HG03097 (cell line): ENCODE data around the gene DPYSL5.
"Not testable (repeated sequence)": the region's sequence is repeated elsewhere in the genome, so short reads cannot be mapped to it uniquely, and the experiment has no call there.

Source experiments
- ATAC-seq: cut with Tn5 transposase; IDR thresholded peaks from one replicate; pipeline ENCODE4 v1.9.1; 2021; ENCODE audit not compliant: unreplicated experiment, low FRiP score

DPYSL5 gene

DNA sequence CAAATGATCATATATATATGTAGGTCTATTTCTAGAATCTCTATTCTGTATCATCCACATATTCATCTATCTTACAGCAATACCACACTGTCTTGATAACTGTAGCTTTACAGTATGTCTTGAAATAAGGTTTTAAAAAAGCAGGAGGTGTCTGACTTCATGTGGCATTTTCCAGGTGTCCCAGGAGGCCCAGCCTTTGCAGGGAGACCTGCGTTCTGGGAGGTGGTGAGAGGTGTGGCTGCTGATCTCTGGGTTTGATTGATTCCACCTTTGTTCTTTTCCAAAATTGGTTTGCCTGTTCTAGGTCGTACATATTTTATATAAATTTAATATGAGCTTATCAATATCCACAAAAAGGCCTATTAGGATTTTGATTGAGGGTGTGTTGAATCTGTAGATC, 26.6 kb downstream of the DPYSL5 start:
- no peak for ATAC-seq

DNA sequence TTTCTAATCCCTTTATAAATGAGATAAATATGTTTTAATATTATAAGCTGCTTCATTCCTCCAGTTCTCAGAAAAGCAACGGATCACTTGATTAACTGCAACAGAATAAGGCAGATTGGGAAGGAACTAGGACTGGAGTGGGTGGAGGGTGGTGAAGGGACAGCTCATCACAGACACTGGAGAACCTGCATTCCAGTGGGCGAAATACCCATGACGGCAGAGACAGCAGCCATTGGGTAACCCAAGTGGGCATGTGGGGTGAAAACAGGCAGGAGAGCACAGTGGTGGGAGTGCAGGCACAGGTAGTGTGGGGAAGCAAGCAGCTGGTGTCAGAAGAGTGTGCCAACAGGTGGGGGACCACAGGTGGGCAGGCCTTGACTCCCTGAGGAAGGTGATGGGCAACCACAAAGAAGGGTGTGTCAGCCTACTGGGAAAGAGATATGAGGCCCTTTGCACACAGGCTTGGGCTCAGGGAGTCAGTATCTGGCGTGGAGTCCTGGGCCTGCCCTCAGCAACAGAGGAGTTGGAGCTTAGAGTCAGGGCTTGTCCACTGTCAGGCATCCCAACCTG, 27.2 kb downstream of the DPYSL5 start:
- no peak for ATAC-seq

DNA sequence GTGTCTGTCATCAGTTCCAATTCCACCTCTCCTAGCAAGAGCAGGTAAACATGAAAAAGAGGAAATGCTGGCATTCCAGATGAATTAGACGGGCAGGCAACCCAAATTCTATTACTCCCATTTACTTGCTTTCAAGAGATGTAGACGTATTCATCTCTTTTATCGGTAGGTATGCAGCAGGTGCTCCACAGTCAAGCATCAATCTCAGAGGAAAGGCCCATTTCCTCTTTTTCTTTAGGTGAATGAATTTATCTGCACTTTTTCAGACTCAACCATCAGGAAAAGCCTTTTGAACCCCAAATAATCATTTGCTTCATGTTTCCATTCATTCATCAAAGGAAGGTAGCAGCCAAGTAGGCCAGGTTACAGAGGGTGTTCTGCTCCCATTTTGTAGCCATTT, 27.9 kb downstream of the DPYSL5 start:
- ATAC-seq: no peak

DNA sequence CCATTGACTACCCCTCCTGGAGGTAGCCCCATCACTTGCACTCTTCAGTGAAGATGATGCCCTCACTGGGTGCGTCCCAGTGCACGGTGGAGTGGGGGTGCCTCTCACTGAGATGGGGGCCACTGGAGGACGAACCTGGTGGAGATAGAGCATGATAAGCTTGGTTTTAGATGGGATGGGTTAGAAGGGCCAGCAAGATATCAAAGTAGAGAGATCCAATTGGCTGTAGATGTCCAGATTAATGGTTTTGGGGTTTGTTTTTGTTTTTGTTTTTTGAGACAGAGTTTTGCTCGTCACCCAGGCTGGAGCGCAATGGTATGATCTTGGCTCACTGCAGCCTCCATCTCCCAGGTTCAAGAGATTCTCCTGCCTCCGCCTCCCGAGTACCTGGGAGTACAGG, 28.3 kb downstream of the DPYSL5 start:
- ATAC-seq: no peak

DNA sequence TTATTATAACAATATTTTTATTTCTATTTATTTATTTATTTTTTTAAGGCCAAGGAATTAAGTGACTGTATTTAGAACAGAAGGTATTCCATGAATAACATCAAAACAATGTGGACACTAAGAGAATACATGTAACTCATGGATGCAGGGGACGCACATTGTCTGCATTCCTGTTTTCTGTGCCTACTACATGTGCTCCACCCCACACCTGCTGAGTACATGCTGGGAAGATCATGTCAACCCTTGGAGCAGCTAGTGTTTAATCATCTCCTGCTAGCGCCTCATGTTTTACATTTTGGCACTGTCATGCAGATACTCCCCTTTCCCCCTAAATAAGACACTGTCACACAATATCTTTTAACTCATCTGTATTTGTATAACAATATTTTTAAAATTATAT, 29.3 kb downstream of the DPYSL5 start:
- ATAC-seq: no peak

DNA sequence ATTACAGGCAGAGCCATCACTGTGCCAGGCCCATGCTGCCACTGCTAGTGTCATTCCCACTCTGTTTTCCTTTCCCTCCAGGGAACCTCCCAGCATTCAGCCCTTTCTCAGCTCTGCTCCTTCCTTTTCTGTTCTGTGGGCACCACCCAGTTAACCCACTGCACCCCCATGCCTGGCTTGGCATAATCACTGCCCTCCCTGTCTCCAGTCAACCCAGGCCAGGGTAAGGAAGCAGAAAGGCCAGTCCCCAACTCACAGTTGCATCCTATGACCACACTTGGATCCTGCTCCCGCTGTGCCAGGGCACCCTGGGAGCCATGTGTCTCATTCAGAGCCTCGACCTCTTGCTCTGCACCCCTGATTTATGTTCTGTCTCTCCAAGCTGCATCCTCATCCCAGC, 32.2 kb downstream of the DPYSL5 start:
- ATAC-seq: no peak

DNA sequence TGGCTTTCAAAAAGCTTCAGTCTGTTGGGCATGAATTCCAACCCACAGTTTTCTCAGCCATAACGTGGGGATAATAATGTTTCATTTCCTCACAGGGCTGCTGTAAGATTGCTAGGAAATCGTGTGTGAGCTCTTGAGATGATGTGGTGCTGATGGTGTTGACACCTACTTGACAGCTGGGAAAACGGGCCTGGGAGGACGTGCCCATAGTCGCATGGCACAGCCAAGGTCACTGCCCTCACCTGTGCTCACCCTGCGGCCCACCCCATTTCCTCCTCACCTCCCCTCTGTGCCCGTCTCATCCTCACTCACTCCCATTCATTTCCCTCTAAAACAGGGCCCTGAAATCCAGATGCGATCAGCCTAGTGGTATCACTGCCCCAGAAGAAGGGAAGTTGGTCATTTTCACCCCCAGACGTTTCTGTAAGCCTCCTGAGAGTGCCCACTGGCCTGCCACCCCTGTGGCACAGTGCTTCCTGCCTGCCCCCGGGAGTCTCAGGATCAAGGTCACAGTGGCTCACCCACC, 33.0 kb downstream of the DPYSL5 start:
- ATAC-seq: no peak

DNA sequence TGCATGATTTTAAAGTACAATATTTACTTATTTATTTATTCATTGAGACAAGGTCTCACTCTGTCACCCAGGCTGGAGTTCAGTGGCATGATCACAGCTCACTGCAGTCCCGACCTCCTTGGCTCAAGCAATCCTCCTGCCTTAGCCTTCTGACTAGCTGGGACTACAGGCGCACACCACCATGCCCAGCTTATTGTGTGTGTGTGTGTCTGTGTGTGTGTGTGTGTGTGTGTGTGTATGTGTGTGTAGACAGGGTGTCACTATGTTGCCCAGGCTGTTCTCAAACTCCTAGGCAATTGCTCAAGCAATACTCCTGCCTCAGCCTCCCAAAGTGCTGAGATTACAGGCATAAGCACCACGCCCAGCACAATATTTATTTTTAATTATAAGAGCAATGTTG, 34.3 kb downstream of the DPYSL5 start:
- ATAC-seq: not testable (repeated sequence)

DNA sequence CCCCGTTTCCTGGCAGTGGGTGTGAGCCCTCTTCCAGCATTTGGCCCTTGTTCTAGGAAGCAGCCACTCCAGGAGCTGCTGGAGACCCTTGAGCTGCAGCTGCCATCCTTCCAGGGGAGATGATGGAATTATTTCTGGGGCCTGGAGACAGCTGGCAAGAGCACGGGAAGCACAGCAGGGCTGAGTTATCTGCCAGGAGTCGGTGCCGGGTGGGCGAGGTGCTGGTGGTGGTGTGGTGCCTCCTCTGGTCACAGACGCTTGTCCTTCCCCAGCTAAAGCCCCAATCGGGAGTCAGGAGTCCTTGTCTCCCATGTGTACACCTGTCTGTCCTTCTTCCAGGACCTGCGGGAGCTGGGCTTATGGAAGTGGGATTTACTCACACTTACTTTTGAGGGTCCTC, 36.0 kb downstream of the DPYSL5 start:
- no peak for ATAC-seq

DNA sequence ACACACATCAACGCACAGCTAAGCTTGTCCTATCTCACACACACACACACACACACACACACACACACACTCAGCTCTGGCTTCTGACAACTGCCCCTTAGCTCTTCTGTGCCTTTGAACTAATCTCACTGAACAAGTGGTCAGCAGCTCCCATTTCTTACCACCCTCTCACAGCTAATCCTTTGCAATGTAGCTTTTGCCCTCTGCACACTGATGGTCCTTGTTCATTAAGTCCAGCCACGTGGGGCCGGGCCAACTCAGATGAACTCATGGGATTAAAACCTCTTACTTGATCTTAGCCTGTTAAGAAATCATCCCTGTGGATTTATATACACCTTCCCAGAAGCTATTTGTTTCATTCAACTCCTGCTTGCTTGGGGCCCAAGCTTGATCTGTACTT, 36.6 kb downstream of the DPYSL5 start:
- no peak for ATAC-seq

DNA sequence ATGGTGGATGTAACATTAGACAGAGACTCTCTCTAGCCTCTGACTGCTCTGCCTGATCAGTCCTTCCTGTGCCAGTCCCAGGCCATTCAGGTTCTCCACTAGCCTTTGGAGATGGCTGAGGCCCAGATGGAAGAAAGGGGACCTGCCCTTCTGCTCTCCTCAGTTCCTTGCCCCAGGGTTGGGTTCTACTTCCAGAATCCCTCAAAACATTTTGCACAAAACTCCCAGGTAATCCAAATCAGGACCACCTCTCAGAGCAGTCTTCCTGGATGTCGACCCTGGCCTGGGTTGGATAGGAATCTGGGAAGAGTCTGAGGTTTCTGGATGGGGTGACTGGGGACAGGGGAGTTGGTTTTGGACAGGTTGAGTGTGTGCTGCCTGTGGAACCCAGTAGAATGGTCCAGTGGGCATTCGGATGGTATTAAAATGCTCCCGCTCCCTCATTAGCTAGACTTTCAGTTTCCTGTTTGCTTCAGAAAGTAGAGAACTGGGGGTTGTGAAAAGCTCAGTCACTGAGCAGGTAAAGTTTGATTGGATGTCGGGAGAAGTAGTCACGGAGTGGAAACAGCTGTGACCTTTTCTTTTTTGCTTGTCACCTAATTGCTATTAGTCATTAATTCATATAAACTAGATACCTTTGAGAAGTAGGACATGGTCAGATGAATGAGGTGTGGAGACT, 37.9 kb downstream of the DPYSL5 start:
- no peak for ATAC-seq

DNA sequence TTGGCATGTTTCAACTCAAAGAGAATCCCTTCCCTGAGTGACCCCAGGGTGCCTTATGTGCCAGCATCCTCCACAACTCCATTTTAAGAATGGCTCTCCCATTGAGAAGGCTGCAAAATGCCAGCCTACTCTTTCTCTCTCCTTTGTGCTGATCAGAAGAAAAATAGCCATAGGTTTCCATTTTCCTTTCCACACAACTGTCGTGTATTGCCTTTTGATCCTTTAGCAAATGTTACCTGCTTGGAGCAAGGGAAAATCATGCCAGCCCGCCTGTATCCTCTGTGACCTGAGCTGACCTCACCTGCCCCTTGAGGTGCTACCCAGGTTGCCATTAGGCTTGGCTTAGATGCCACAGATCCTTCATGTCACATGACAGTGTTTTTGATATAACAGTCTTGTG, 38.8 kb downstream of the DPYSL5 start:
- no peak for ATAC-seq

DNA sequence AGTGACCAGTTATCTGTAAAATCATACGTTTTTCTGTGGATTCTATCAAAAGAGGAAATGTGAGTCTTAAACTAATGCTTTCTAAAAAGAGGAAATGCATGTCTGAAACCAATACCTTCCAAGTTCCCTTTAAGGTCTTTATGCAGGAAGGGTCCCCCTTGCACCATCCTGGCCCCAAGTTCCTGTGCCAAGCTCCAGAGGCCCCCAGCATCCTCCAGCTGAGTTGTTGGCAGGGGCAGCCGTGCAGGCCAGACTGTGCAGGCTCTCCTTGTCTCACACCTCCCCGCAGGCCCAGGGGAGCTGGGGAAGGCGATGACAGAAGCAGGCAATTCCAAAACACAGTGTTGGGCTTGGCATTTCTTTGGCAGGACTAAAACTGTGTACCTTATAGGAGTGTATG, 39.2 kb downstream of the DPYSL5 start:
- ATAC-seq: no peak

DNA sequence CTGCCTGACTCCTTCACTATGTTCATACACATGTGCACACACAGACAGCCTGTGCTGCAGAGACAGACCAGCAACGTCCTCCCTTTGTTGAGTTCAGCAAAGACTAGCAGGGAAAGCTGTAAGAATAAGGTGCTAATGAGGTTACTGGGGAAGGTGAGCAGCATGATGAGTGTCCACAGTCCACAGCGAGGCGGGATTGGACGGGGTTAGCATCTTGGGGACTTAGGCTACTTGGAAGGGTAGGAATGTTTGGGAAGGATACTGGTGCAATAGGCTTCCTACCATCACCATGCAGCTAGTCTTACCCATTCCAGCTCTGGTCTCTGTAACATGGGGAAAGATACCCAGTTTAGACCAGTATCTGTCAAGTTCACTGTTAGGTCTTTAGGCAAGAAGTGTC, 41.9 kb downstream of the DPYSL5 start:
- no peak for ATAC-seq

DNA sequence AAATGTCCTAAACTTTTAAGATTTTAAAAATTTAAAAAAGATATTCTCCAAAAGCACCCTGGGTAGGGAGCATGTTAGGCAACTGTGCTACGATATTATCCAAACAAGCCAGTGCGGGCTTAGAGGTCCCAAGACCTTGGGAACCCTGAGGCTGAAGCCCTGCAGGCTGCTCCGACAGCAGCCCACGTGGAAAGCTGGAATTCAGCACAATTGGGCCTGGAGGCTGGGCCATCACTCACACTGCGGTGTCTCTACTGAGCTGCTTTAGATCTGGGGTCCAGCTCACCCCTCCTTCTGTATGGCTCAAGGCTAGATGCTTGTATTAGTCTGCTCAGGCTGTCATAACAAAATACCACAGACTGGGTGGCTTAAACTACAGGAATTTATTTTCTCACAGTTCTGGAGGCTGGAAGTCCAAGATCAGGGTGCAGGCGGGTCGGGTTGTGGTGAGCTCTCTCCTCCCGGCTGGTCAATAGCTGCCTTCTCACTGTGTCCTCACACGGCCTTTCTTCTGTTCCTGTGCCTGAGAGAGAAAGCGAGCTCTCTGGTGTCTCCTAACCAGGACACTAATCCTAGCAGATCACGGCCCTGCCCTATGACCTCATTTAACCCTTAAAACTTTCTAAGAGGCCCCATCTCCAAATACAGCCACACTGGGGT, 42.5 kb downstream of the DPYSL5 start:
- no peak for ATAC-seq

DNA sequence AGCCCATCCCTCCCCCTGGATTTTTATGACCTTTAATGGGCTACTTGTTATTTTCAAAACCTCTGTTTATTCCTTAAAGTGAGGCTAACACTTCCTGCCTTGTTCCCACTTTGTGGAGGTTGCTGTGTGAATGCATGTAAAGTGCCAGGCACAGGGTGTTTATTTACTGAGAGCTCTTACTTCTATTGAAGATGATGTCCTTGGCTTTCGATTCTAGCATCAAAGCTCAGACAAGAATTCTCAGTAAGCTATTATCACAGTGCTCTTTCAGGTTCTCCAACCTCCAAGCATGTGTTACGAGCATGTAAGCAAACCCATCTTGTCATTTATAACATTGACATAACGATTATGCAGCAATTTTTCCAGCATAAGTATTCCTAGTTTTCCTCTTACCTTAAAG, 44.2 kb downstream of the DPYSL5 start:
- no peak for ATAC-seq

DNA sequence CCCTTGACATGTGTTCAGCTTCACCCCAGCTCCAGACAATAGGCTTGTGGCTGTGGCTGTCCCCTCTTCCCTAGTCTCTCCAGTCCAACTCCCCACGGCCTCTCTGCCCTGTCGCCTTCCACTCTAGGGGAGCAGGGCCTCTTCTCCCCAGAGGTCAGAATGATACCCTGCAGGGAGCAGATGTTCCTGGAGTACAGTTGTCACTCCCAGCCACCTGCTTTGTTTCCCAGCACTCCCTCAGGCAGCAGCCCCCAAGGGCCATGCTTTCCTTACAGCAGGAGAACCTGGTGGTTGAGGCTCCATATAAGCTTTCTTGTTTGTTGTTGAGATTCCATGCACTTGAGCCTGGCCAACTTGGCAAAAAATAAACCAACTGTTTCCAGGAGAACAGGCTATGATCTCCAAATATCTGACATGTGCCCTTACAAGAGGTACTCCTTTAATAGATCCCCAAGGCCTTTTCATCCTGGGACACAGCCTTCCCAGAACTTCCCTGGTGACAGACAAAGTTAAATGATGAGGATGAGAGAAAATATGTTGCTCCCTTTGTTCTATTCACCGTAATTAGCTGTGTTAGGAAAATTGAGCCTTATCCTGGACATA, 45.1 kb downstream of the DPYSL5 start:
- no peak for ATAC-seq

DNA sequence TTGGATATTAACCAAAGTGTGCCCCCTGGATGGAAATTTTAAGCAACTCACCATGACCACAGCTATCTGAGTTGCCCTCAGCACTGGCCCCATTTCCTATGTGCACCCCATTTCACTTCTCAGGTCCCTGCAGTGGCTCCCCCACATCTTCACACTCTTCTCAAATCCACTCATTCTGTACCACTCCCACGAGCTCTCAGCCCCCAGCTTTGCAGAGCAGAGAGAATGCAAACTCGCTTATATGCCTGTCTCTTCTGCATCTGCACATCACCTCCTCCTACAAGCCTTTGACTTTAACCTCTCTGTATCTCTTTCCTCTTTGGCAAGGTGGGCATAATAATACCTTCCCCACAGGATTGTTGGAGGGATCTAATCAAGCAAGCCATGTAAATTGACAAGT, 46.2 kb downstream of the DPYSL5 start:
- no peak for ATAC-seq

DNA sequence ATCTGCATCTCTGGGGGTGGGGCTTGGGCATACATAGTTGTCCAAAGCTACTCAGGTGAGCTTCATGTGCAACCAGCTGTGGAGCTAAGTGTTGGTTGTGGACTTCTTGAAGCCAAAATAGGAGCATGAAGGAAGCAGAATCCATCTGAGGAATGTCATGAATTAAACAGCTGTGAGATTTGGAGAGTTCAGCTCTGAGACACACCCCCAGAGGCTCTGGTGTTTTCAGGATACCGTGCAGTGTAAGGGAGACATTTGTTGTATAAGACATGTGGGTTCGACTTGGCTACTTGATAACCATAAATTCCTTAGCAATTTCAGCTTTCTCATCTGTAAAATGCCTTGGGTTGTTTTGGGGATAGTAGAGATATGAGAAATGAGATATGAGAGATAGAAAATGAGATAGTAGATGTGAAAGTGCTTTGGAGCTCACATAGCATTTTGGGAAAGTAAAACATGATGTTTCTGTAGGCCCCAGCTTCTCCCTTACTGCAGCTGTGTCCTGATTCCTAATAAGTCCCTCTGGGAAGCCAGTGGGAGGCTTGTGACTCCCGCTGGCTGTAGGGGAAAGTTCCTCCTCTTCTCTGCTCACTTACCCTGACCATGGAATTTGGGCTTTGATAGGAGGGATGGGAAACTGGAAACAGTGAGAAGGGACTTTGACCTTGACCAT, 50.0 kb downstream of the DPYSL5 start:
- no peak for ATAC-seq

DNA sequence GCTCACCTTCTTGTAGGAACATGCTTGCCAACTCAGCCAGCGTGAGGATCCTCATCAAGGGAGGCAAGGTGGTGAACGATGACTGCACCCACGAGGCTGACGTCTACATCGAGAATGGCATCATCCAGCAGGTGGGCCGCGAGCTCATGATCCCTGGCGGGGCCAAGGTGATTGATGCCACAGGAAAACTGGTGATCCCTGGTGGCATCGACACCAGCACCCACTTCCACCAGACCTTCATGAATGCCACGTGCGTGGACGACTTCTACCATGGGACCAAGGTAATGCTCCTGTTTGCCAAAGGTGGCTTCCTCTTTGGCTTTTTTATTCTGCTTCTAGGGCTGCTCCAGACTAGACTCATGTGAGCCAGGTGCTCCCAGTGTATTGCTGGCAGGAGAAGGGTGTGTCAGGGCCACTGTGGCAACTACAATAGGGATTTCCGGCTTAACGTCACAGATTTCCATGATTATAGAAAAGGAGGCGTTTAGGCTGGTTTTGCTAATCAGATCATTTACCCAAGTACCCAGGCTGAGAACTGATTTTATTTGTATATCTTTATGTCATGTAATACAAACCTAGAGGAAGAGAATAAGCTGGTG, 50.6 kb downstream of the DPYSL5 start:
- ATAC-seq: no peak
